Neutrophil (primary cell): Measurements from ENCODE around the gene CD22.

ENCODE experiments used
- H3K27ac ChIP-seq: fragments of 200-600 bp; sonication (generic); 2 replicates; pipeline ENCODE4 v1.5.1; 2016; ENCODE audit warnings: mild to moderate bottlenecking, moderate library complexity
- H3K27me3 ChIP-seq: fragments of 200-600 bp; sonication (generic); 2 replicates; pipeline ENCODE4 v1.6.0; 2016; ENCODE audit warnings: mild to moderate bottlenecking
- H3K36me3 ChIP-seq: fragments of 200-600 bp; sonication (generic); 2 replicates; pipeline ENCODE4 v1.5.1; 2017
- H3K4me1 ChIP-seq, 2 experiments: fragments of 200-600 bp in 1 of 2; sonication (generic) in 1 of 2; 1 replicate in 1 of 2; 2 replicates in 1 of 2; pipeline versions ENCODE4 v1.5.1 to v1.6.1; 2013 to 2016; ENCODE audit warnings: low read depth in 1 of 2, low read length in 1 of 2, mild to moderate bottlenecking in 1 of 2, moderate library complexity in 1 of 2; ENCODE audit not compliant: control insufficient read depth in 1 of 2, insufficient read depth in 1 of 2
- H3K4me3 ChIP-seq, 2 experiments: fragments of 200-600 bp in 1 of 2; sonication (generic) in 1 of 2; 1 replicate in 1 of 2; 2 replicates in 1 of 2; pipeline ENCODE4 v1.5.1; 2013 to 2016; ENCODE audit warnings: low read depth in 1 of 2, low read length in 1 of 2, mild to moderate bottlenecking in 1 of 2, moderate library complexity in 1 of 2
- H3K9me3 ChIP-seq: fragments of 200-600 bp; sonication (generic); 2 replicates; pipeline ENCODE4 v1.5.1; 2016
- CTCF ChIP-seq: fragments of 200-600 bp; sonication (generic); IDR thresholded peaks from 2 replicates; pipeline ENCODE4 v1.5.1; 2016; ENCODE audit warnings: antibody characterized with exemption

Gene CD22

GRCh38 chr19:35290381-35291127 is 38.4 kb upstream of the CD22 start:
- H3K4me1 ChIP-seq, result no peaks in the 10 kb centered on the region
- no peaks in the 10 kb centered on the region for H3K9me3 ChIP-seq
- TF ChIP-seq CTCF, result no peak
- H3K4me3 ChIP-seq, result no peak overlapping the region
- no peak overlapping the region for H3K27ac ChIP-seq
- no peaks in the 10 kb centered on the region for H3K36me3 ChIP-seq
- H3K27me3 ChIP-seq, result peaks cover 14% of the 10 kb centered on the region

GRCh38 chr19:35291259-35291658 is 37.7 kb upstream of the CD22 start:
- Histone ChIP-seq H3K27ac (no peak overlapping the region), H3K4me1 (peaks cover 0 to 4% of the 10 kb centered on the region in 2 experiments), H3K36me3 (no peaks in the 10 kb centered on the region), H3K27me3 (peaks cover 21% of the 10 kb centered on the region), H3K9me3 (no peaks in the 10 kb centered on the region), H3K4me3 (no peak overlapping the region)
- TF ChIP-seq CTCF, result no peak

GRCh38 chr19:35291916-35292315 is 37.1 kb upstream of the CD22 start, which contains the start of gene MAG:
TSS of gene MAG (plus strand) at chr19:35292161. CDS start at chr19:35295409, 3,248 bp downstream.
- Histone ChIP-seq H3K36me3 (no peaks in the 10 kb centered on the region), H3K4me3 (no peak within 1 kb of the TSS), H3K27me3 (peaks cover 28% of the 10 kb centered on the region), H3K4me1 (peaks cover 0 to 4% of the 10 kb centered on the region in 2 experiments), H3K9me3 (no peaks in the 10 kb centered on the region), H3K27ac (no peak within 1 kb of the TSS)
- TF ChIP-seq CTCF, result no peak

GRCh38 chr19:35292421-35293362 is 36.3 kb upstream of the CD22 start:
- Histone ChIP-seq H3K36me3 (no peaks in the 10 kb centered on the region), H3K4me3 (no peak overlapping the region), H3K9me3 (no peaks in the 10 kb centered on the region), H3K4me1 (peaks cover 0 to 4% of the 10 kb centered on the region in 2 experiments), H3K27ac (no peak overlapping the region), H3K27me3 (peaks cover 36% of the 10 kb centered on the region)
- TF ChIP-seq CTCF, result no peak

GRCh38 chr19:35293363-35293739 is 35.6 kb upstream of the CD22 start:
- H3K27ac ChIP-seq, result no peak overlapping the region
- H3K4me1 ChIP-seq, result peaks cover 0 to 4% of the 10 kb centered on the region in 2 experiments
- H3K4me3 ChIP-seq, result no peak overlapping the region
- H3K36me3 ChIP-seq, result no peaks in the 10 kb centered on the region
- peaks cover 42% of the 10 kb centered on the region for H3K27me3 ChIP-seq
- TF ChIP-seq CTCF, result no peak
- H3K9me3 ChIP-seq, result no peaks in the 10 kb centered on the region
